HFFc6 (cell line): ENCODE measurements around the gene ELMO1. TPM values are rescaled to one million over a fixed set of nuclear protein-coding genes. Genes with fewer than 3 reads are reported as not detected.

ENCODE experiments used
- DNase-seq: peaks from one replicate; pipeline ENCODE4 v3.0.0-alpha.2; 2018
- H3K27ac Mint-ChIP-seq: 2 replicates; pipeline ENCODE4 v1.8.0; 2020; ENCODE audit warnings: mild to moderate bottlenecking, mixed read lengths
- H3K27me3 Mint-ChIP-seq: 2 replicates; pipeline ENCODE4 v1.8.0; 2021; ENCODE audit warnings: mild to moderate bottlenecking, moderate library complexity, mixed read lengths; ENCODE audit not compliant: insufficient read depth
- H3K36me3 Mint-ChIP-seq: 2 replicates; pipeline ENCODE4 v1.8.0; 2021; ENCODE audit warnings: low read depth, mixed read lengths
- H3K4me1 Mint-ChIP-seq: 2 replicates; pipeline ENCODE4 v1.8.0; 2020; ENCODE audit warnings: low read depth, mixed read lengths
- H3K4me3 Mint-ChIP-seq: 2 replicates; pipeline ENCODE4 v1.8.0; 2020; ENCODE audit warnings: mild to moderate bottlenecking, moderate library complexity, mixed read lengths
- H3K9me3 Mint-ChIP-seq: 2 replicates; pipeline ENCODE4 v1.8.0; 2020; ENCODE audit warnings: mild to moderate bottlenecking, mixed read lengths
- CTCF ChIP-seq: fragments of 200-600 bp; sonication (generic); IDR thresholded peaks from 2 replicates; pipeline ENCODE4 v1.5.0; 2021; ENCODE audit warnings: antibody characterized with exemption, mild to moderate bottlenecking
- total RNA-seq, 6 experiments: library from RNA; stranded (reverse); fragmentation: NEBNext Ultra II Directional; extraction: Animal tissue kit (Norgen Biotek cat#: 25700); gene quantifications; 2 replicates in 1 of 6; 3 replicates in 5 of 6; pipeline ENCODE4 v1.2.3, GENCODE V29; 2021

ELMO1 gene
- total RNA-seq, 6 experiments from 2014 or later = not detected

GRCh38 chr7:36911788-36912187 lies 536.9 kb downstream of the ELMO1 start:
- no peak for DNase-seq
- Mint-ChIP-seq H3K36me3 (no peaks in the 10 kb centered on the region), H3K4me1 (no peaks in the 10 kb centered on the region), H3K27ac (no peak overlapping the region), H3K27me3 (peaks cover 2% of the 10 kb centered on the region; the same call in 1 of the 2 replicates), H3K4me3 (no peak overlapping the region), H3K9me3 (peaks cover 37% of the 10 kb centered on the region)
- no peak for TF ChIP-seq CTCF

GRCh38 chr7:36910859-36911258 lies 537.8 kb downstream of the ELMO1 start:
- Mint-ChIP-seq H3K4me3 (no peak overlapping the region), H3K27me3 (no peaks in the 10 kb centered on the region), H3K9me3 (peaks cover 44% of the 10 kb centered on the region), H3K27ac (no peak overlapping the region), H3K36me3 (no peaks in the 10 kb centered on the region), H3K4me1 (no peaks in the 10 kb centered on the region)
- no peak for TF ChIP-seq CTCF
- DNase-seq = no peak

GRCh38 chr7:36910401-36910800 lies 538.3 kb downstream of the ELMO1 start:
- Mint-ChIP-seq H3K27ac (no peak overlapping the region), H3K4me3 (no peak overlapping the region), H3K36me3 (no peaks in the 10 kb centered on the region), H3K4me1 (no peaks in the 10 kb centered on the region), H3K27me3 (no peaks in the 10 kb centered on the region), H3K9me3 (peaks cover 45% of the 10 kb centered on the region)
- no peak for TF ChIP-seq CTCF
- no peak for DNase-seq

GRCh38 chr7:36906956-36907635 lies 541.6 kb downstream of the ELMO1 start:
- Mint-ChIP-seq H3K4me3 (no peak overlapping the region), H3K27ac (no peak overlapping the region), H3K4me1 (no peaks in the 10 kb centered on the region), H3K36me3 (no peaks in the 10 kb centered on the region), H3K9me3 (peaks cover 49% of the 10 kb centered on the region), H3K27me3 (no peaks in the 10 kb centered on the region; the same call in 1 of the 2 replicates)
- TF ChIP-seq CTCF = no peak
- DNase-seq = no peak

- H3K36me3 Mint-ChIP-seq = no peaks in the 10 kb centered on the region
- no peak overlapping the region for H3K4me3 Mint-ChIP-seq
- TF ChIP-seq CTCF = no peak
- H3K27ac Mint-ChIP-seq = no peak overlapping the region
- H3K4me1 Mint-ChIP-seq = no peaks in the 10 kb centered on the region
- no peak for DNase-seq
- peaks cover 47% of the 10 kb centered on the region for H3K9me3 Mint-ChIP-seq
- H3K27me3 Mint-ChIP-seq = no peaks in the 10 kb centered on the region; the same call in 1 of the 2 replicates
Measured at GRCh38 chr7:36906448-36906847, 542.2 kb downstream of the ELMO1 start.
